ENCODE results near the gene DNAJC12. TPM values are rescaled to one million over a fixed set of nuclear protein-coding genes. Genes with fewer than 3 reads are reported as not detected.

The DNAJC12 gene
- total RNA-seq, 4 donors from 2014 or later = 0.51 to 0.98 TPM; not detected in 2

DNA sequence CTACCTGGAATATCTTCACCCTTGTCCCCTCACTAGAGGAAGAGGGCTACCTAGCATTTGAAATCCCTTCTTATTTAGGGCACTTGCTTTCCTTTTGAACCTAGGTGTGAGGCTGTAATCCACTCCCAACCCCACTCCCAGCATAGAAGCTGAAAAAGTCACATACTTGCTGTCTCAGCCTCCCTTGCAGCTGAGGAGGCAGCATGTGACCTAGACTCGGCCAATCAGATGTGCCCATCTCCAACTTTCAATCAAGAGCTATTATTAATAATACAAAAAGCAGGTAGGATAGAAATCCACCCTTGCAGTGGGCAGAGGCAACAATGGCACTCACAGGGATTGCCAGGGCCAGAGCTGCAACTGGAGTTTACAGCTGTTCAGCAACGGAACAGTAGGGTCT is 70.7 kb downstream of the DNAJC12 start:
- TF ChIP-seq, protein P1, sequence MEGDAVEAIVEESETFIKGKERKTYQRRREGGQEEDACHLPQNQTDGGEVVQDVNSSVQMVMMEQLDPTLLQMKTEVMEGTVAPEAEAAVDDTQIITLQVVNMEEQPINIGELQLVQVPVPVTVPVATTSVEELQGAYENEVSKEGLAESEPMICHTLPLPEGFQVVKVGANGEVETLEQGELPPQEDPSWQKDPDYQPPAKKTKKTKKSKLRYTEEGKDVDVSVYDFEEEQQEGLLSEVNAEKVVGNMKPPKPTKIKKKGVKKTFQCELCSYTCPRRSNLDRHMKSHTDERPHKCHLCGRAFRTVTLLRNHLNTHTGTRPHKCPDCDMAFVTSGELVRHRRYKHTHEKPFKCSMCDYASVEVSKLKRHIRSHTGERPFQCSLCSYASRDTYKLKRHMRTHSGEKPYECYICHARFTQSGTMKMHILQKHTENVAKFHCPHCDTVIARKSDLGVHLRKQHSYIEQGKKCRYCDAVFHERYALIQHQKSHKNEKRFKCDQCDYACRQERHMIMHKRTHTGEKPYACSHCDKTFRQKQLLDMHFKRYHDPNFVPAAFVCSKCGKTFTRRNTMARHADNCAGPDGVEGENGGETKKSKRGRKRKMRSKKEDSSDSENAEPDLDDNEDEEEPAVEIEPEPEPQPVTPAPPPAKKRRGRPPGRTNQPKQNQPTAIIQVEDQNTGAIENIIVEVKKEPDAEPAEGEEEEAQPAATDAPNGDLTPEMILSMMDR (IDR thresholded peaks at IDR 0.05; ENCODE audit: low read depth) = no peak

DNA sequence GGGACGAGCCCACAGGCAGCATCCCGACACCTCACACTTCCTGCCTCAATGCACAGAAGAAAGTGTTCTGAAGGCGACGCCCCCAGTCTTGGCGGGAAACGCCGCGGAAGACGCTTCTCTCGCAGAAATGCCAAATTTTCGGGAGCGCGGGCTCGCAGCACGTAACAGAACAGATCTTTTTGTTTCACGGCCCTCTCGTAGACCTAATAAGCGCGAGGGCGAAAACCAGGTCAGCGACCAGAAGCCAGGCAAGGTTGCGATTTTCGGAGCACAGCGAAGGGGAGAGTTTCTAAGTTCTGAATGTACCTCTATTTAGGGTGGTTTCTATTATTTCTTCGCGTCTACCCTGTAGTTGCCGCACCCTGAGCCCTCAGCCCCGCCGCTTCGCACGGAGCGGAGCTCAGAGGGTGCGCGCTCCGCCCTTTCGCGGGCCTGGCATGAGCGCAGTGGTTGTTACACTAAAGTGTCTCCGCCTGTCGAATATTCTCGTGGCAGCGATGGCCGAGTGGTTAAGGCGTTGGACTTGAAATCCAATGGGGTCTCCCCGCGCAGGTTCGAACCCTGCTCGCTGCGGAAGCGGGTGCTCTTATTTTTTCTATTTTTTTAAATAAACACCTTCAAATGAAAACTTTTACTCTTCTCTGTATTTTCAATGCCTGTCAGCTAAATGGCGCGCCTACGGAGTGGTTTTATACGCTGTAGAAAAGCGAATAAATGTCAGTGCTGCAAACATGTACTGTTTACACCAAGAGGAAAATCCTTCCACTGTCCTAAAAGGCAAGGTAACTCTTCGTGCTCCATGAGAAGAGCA is 73.8 kb downstream of the DNAJC12 start:
- TF ChIP-seq, protein P1 (IDR thresholded peaks at IDR 0.05; ENCODE audit: low read depth) = no peak

GRCh38 chr10:67763499-67764011 is 74.4 kb downstream of the DNAJC12 start:
- TF ChIP-seq, protein P1 (IDR thresholded peaks at IDR 0.05; ENCODE audit: low read depth) = no peak

GRCh38 chr10:67760272-67760671 is 77.7 kb downstream of the DNAJC12 start:
- TF ChIP-seq, protein P1 (IDR thresholded peaks at IDR 0.05; ENCODE audit: low read depth) = no peak

Small RNA genes within 50 kb of the gene (small RNA-seq; reads per million reads assigned to genes)
- gene RN7SL394P (not detected), gene RNU6-1250P (not detected), gene RNU6-523P (not detected)

Other genes with a start within 250 kb of the DNAJC12 start
- gene CTNNA3, start 142.0 kb downstream of the DNAJC12 start, total RNA-seq = under 1 TPM; under 0.01 to 0.38 (median 0.27) TPM
- gene SIRT1, start 46.5 kb upstream of the DNAJC12 start, total RNA-seq = 10 to 100 TPM; 34.7 to 44.7 (median 36.8) TPM
- gene HERC4, start 237.1 kb upstream of the DNAJC12 start, total RNA-seq = 10 to 100 TPM; 57.7 to 80.8 (median 75.2) TPM

Measured in subcutaneous adipose tissue (tissue), 4 donors.